ENCODE data around the gene CYP4F3.
"Not testable (repeated sequence)": the region's sequence is repeated elsewhere in the genome, so short reads cannot be mapped to it uniquely, and the experiment has no call there.

CYP4F3 gene

GRCh38 chr19:15679089-15679488, 38.4 kb downstream of the CYP4F3 start:
- TF ChIP-seq, protein P1, sequence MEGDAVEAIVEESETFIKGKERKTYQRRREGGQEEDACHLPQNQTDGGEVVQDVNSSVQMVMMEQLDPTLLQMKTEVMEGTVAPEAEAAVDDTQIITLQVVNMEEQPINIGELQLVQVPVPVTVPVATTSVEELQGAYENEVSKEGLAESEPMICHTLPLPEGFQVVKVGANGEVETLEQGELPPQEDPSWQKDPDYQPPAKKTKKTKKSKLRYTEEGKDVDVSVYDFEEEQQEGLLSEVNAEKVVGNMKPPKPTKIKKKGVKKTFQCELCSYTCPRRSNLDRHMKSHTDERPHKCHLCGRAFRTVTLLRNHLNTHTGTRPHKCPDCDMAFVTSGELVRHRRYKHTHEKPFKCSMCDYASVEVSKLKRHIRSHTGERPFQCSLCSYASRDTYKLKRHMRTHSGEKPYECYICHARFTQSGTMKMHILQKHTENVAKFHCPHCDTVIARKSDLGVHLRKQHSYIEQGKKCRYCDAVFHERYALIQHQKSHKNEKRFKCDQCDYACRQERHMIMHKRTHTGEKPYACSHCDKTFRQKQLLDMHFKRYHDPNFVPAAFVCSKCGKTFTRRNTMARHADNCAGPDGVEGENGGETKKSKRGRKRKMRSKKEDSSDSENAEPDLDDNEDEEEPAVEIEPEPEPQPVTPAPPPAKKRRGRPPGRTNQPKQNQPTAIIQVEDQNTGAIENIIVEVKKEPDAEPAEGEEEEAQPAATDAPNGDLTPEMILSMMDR (IDR thresholded peaks at IDR 0.05; ENCODE audit: insufficient read depth, low read depth, low read length, missing control alignments): no peak
- H3K4me3 ChIP-seq (ENCODE audit: low read depth, low read length): no peak overlapping the region
- DNase-seq (ENCODE audit: low read depth): no peak

- H3K4me3 ChIP-seq (ENCODE audit: low read depth, low read length); DNase-seq (ENCODE audit: low read depth): not testable (repeated sequence)
Measured at GRCh38 chr19:15679865-15680264, 39.2 kb downstream of the CYP4F3 start.

DNA sequence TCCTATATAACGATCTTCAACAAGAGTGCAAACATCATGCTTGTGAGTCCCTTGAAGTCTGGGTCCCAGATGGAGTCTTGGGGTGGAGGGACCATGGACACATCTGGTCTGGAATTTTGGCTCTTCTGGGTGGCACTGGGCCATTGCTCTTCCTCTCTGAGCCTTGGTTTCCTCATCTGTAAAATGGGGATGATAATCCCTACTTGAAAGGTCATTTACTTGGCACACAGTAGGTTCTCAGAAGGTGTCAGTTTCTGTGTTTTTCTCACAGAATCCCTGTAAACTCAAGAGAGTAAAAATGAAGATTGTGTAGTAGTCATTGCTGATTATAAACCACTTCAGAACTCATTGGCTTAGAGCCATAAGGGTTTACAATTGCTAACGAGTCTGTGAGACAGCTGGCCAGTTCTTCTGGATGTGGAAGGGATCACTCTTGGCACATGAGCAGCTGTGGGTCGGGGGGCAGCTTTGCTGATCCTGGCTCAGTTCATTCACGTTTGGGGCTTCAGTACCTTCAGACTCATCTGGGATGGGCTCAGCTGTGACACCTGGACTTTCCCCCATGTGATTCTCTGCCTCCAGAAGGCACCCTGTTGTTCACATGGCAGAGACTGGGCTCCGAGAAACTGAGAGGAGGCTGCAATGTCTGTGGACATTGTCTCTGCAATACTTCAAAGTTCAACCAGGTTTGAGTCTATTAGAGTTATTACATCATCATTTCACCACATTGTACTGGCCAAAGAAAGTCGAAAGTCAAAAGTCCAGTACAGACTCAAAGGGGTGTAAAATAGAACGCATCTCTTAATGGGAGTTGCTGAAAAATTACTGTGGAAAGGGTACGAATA, 40.0 kb downstream of the CYP4F3 start:
- DNase-seq (ENCODE audit: low read depth): no peak
- H3K4me3 ChIP-seq (ENCODE audit: low read depth, low read length): no peak overlapping the region
- TF ChIP-seq, protein P1 (IDR thresholded peaks at IDR 0.05; ENCODE audit: insufficient read depth, low read depth, low read length, missing control alignments): no peak

GRCh38 chr19:15683411-15683810, 42.7 kb downstream of the CYP4F3 start:
- TF ChIP-seq, protein P1 (IDR thresholded peaks at IDR 0.05; ENCODE audit: insufficient read depth, low read depth, low read length, missing control alignments): no peak
- no peak overlapping the region for H3K4me3 ChIP-seq (ENCODE audit: low read depth, low read length)
- no peak for DNase-seq (ENCODE audit: low read depth)

GRCh38 chr19:15684828-15685227, 44.1 kb downstream of the CYP4F3 start:
- TF ChIP-seq, protein P1 (IDR thresholded peaks at IDR 0.05; ENCODE audit: insufficient read depth, low read depth, low read length, missing control alignments): no peak
- DNase-seq (ENCODE audit: low read depth): no peak
- H3K4me3 ChIP-seq (ENCODE audit: low read depth, low read length): no peak overlapping the region

DNA sequence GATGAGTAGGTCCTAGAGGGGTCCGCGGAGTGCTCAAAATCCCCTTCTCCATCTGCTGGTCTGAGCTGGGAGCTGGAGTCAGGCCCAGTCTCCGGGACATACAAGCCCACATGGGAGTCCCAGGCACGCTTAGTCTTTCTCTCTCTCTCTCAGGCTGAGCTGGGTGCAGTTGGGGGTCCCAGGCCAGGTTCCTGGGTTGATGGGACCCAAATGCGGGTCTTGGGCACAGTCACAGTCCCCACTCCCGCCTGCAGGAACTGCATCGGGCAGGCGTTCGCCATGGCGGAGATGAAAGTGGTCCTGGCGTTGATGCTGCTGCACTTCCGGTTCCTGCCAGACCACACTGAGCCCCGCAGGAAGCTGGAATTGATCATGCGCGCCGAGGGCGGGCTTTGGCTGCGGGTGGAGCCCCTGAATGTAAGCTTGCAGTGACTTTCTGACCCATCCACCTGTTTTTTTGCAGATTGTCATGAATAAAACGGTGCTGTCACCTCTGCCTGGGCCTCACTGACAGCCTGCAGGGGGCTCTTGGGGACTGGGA, 56.0 kb downstream of the CYP4F3 start:
- DNase-seq (ENCODE audit: low read depth): peak; percentile 23
- TF ChIP-seq, protein P1 (IDR thresholded peaks at IDR 0.05; ENCODE audit: insufficient read depth, low read depth, low read length, missing control alignments): no peak
- H3K4me3 ChIP-seq (ENCODE audit: low read depth, low read length): no peak overlapping the region

GRCh38 chr19:15701757-15702533, 61.2 kb downstream of the CYP4F3 start:
- TF ChIP-seq, protein P1 (IDR thresholded peaks at IDR 0.05; ENCODE audit: insufficient read depth, low read depth, low read length, missing control alignments): no peak
- no peak overlapping the region for H3K4me3 ChIP-seq (ENCODE audit: low read depth, low read length)
- DNase-seq (ENCODE audit: low read depth): no peak
